ENCODE data around the gene RNF144B.
"Not testable (repeated sequence)": the region's sequence is repeated elsewhere in the genome, so short reads cannot be mapped to it uniquely, and the experiment has no call there.

RNF144B gene

GRCh38 chr6:18371656-18372055 is 15.5 kb upstream of the RNF144B start:
- no peak for DNase-seq

GRCh38 chr6:18380158-18380836 is 6.9 kb upstream of the RNF144B start:
- DNase-seq, result no peak

DNA sequence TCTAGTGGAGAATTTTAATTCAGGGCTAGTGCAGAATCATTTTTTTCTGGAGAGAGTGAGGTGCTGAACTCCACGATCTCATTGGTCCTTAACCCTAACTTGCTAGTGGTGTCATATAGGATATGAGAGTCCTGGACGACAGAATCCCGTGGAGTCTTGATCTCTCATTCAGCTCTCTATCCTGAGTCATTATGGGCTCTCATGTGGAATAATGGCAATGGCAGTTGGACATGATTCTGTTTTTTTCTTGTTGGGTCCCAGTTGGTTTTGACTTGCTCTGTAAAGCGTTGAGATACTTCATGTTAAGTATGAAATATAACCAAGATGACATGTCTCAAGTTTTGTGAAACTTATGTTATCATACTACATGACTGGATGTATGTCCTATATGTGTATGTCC is 6.3 kb upstream of the RNF144B start:
- no peak for DNase-seq

DNA sequence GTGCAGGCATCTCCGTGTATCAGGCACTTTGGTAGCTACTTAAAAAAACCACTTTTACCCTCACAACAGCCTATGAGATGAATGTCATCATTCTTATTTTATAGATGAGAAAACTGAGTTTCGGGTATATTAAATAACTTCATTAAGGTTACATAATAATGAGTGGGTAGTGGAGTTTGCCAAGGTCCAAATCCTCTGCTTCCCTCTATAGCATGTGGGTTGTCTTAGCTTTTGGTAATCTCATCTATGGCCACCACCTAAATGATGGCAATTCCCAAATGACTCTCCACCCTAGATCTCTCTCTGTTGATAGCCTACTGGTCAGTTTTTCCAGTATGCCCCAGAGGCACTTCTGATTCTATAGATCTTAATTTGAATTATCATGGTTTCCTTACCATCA is 3.7 kb upstream of the RNF144B start:
- DNase-seq, result no peak

DNA sequence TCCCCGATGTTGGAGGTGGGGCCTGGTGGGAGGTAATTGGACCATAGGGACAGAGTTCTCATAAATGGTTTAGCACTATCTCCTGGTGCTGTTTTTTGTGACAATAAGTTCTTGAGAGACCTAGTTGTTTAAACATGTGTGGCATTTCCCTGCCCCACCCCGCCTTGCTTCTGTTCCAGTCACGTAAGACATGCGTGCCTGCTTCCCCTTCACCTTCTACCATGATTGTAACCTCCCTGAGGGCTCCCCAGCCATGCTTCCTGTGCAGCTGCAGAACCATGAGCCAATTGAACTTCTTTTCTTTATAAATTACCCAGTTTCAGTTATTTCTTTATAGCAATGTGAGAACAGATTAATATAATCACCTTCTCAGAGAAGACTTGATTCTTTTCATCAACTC is 2.5 kb upstream of the RNF144B start:
- DNase-seq, result no peak

DNA sequence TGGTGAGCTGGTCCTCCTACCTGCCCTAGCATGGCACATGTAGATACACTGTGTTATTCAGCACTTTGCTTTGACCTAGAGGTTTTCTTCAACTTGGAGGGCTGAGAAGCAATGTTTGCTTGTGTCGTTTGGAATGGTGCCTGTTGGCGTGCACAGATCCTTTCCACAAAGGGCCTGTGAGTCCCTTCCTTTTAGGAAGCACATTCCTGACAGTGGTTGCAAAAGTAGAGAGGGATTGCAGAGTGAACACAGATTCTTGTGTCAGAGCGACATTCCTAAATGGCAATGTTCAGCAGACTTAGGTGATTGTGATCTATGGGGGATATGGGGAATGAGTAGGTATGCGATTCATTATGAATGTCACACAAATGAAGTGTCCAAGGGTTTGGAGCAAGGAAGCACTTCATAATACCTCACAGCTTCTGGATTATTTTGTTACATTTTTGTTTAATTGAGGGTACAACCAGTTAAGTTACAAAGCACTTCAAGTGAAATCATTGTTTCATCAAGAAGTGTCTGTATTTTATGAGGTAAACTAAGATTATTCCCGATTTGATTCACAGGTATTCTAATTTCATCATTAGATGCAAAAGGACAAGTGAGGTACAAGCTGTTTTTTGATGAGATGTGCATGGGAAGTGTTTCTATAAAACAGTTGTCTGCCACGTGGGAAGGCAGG is 713 bp upstream of the RNF144B start:
- DNase-seq, result no peak

GRCh38 chr6:18388271-18388670 is 1.1 kb downstream of the RNF144B start:
- DNase-seq, result no peak

DNA sequence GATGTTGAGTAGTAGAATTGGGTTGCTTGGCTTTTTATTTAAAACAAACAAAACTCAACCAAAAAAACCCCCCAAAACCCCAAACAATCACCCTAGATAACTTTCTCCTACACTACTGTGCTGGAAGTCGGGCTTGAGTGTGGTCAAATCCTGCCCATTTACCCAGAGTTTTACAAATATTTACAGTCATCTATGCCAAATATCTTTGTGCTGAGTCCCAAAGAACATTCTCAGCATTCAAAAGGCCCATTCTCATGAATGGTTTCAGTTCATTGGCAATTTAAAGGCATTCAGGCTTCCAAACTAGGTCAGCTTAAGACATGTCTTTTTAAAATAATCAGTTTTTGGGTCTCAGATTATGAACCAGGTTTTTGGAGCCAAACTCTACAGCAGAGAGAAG is 1.8 kb downstream of the RNF144B start:
- DNase-seq, result no peak

- no peak for DNase-seq
Observed at GRCh38 chr6:18389479-18389878, 2.3 kb downstream of the RNF144B start.

GRCh38 chr6:18390476-18390875 is 3.3 kb downstream of the RNF144B start:
- no peak for DNase-seq

- DNase-seq, result no peak
Observed at GRCh38 chr6:18391023-18391422, 3.9 kb downstream of the RNF144B start.

DNA sequence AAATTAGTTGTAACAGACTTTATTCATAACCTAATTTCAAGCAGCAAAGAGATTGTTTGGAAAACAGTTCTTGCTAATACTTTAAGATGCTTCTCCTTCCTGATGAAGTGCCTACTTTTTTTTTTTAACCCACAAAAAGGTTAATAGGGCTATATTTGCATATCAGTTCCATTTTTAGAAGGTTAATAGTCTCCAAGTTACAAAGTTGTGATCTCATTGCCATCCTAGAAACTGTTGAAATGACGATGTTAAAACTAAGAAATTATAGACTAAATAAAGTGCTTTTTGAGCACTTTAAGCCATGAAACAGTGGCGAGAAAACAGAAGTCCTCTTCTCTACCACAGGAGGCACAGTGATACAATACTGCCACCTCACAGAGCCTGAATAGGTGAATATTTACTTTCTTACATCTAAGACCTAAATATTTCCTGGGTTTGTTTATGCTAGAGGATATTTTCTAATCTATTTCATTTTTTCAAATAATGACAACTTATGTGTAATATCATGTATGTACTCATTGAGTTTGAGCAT is 5.3 kb downstream of the RNF144B start:
- DNase-seq, result no peak

- no peak for DNase-seq
Observed at GRCh38 chr6:18393698-18394097, 6.5 kb downstream of the RNF144B start.

DNA sequence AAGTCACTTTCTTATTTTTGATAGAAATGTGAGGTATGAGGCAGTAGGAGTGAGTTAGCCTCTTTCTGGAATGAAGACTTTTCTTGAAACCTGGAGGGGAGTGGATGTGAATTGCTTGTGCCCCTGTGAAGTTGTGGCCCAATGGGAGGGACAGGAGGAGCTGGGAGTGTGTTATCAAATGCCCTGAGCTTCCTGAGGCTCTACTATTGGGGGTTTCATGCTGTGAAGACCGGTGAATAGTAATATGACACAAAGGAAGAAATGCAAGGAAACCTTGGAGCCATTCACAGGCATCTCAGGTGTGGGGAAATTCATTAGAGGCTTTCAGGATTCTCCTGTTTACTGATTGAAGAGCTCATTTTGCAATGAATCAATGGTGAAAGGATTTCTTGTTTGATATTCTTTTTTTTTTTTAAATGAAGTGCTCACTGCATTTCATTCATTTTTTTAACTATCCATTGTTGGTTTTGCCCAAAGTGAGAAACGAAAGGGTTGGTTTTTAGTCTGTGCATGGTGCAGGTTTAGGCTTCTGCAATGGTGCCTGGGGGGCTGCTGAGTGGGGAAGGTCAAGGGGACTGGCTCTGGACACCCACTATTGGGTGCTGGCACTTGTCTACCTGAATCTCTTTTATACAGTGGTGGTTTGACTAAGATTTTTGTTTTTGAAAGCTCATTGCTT is 8.2 kb downstream of the RNF144B start:
- no peak for DNase-seq

GRCh38 chr6:18395856-18396197 is 8.7 kb downstream of the RNF144B start:
- DNase-seq, result no peak

- DNase-seq, result no peak
Observed at GRCh38 chr6:18397701-18398100, 10.6 kb downstream of the RNF144B start.

- DNase-seq, result not testable (repeated sequence)
Observed at GRCh38 chr6:18398225-18398624, 11.1 kb downstream of the RNF144B start.

GRCh38 chr6:18400831-18401446 is 13.8 kb downstream of the RNF144B start:
- peak in 1 of 5 donors; percentile 48 for DNase-seq

DNA sequence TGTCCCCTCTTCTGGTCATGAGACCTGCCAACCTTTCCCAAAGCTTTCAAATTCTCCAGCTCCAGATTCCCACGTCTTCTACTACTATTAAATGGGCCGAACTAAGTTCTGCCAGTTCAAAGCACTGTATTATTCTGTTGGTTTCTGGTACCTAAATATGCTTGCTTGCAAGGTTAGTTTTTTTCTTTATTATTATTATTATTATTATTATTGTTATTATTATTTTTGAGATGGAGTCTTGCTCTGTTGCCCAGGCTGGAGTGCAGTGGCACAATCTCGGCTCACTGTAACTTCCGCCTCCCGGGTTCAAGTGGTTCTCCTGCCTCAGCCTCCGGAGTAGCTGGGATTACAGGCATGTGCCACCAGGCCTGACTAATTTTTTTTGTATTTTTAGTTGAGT is 17.8 kb downstream of the RNF144B start:
- DNase-seq, result not testable (repeated sequence)

- DNase-seq, result no peak
Observed at GRCh38 chr6:18405477-18406293, 18.5 kb downstream of the RNF144B start.

GRCh38 chr6:18406955-18407749 is 20.0 kb downstream of the RNF144B start:
- no peak for DNase-seq

GRCh38 chr6:18409602-18410001 is 22.5 kb downstream of the RNF144B start:
- not testable (repeated sequence) for DNase-seq

Measured in T-helper 1 cell (primary cell).